Measurements from ENCODE around the gene RIOX2.

- TF ChIP-seq CTCF (IDR thresholded peaks at IDR 0.05) (no peak), POLR2A (IDR thresholded peaks at IDR 0.05) (no peak)
These were observed 61.3 kb downstream of the RIOX2 start for GRCh38 chr3:97910931-97911351.
